ENCODE results near the gene RECQL5.

- TF ChIP-seq CTCF (IDR thresholded peaks at IDR 0.05) (peak in 4 of 6 experiments; percentile 42 to 67 (median 54)), POLR2A (IDR thresholded peaks at IDR 0.05) (peak in 1 of 4 donors; percentile 11)
Measured at GRCh38 chr17:75639771-75640555, 27.0 kb downstream of the RECQL5 start.
